ENCODE measurements around the gene ADIPOR2.

The ADIPOR2 gene

DNA sequence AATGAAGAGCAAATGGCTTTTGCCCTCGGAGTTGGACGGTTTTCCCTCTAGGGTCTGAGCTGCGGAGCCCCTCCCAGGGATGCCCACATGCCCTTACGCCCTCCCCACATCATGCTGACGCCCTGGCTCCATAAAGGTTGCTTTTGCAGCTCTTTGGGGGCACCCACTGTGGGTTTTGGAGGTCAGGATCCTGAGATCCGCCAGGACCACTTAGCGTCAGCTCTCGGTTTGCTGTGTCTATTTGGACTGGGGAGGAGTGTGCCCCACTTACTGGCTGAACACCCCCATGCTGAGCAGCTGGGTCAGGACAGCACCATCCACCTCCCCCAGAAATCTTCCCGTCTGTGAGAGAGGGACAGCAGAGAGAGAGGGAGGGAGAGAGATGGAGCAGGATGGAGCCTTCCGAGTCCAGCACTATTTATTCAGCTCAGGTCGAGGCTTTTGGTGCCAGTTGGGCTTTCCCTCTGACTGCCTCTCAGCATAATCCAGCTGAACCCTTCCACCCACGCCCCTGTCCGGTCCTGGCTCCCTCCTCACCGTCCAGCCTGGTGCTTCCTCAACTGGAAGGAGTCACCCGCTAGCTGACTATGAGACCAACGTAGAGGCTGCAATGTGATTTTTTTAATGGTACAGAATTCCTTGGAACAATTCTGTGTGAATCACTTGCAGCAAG lies 110.6 kb downstream of the ADIPOR2 start:
- no peak for DNase-seq

DNA sequence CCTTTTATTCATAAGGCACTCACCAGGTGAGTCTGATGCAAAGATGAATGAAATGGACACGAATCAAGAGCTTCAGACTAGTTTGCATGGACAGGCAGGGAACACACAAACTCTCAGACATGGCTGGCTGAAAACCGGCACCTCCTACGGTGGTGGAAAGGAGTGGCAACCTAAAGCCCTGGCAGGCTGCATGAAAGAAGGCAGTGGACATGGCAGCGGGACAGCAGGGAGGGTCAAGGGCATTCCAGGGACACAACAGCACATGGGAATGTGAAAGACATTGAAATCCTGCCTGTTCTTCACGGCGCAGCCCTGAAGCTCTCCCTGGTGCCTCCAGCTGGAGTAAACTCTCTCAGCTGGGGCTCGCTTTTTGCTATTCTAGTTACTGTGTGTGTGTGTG lies 112.9 kb downstream of the ADIPOR2 start:
- DNase-seq: no peak

DNA sequence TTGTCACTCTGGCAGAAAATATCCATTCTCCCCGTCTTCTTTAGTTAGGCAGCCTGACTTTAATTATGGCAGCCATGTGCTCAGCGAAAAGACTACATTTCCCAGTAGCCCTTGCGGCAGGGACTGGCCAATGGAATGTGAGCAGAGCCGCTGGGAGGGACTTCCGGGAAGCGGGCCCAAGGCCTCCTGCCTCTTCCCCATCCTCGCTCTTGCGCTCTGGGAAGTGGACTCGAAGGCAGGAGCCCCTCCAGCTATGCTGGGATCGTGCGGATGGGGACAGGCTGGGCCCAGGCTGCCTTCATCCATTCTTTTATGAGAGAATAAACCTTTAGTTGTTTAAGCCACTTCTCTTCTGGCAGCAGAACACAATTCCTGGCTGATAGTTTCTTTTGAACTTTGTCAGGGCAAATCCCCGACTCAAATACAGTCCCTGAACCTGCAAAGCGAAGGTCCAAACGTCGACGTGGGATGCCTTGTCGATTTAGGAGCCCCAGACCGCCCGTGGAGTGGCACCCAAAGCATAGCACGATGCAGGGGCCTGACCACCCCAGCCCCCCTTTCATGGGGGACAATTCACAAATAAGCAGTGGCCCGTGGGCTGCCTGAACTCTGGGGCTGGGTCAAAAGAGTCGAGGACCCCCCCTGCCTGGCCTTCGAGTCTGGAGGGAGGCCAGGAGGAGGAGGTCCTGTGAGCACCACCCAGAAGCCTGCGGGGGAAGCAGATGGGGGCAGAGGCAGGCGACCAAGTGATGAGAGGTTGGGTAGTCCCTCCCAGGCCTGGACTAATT lies 113.9 kb downstream of the ADIPOR2 start:
- DNase-seq: peak; percentile 71

DNA sequence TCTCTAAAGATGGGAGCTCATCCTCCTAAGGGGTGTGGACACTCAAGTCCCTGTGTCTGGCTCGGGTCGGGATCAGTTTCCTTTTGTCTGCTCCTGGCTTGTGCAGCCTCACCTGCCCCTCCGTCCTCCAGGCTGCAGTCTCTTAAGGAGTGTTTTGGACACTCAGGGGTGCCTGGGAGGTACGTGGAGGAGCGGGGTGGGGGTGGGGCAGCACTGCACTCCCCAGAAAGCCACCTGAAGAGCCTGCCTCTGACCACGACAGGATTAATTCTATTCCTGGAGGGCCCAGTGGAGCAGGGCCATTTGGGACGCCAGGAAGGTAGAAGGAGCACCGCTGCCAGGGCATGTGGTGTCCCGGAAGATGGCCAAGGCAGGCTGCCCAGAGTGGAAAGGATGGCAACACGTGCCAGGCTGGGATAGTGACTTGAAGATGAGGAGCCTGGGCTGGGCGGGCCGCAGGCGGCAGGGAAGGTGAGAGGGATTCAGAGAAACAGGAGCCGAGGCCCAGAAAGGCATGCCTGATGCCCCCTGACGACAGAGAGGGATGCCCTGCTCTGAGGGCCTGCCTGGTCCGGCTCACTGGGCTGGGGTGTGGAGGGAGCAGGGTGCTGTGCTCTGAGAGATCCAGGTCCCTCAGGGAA lies 114.7 kb downstream of the ADIPOR2 start:
- no peak for DNase-seq

DNA sequence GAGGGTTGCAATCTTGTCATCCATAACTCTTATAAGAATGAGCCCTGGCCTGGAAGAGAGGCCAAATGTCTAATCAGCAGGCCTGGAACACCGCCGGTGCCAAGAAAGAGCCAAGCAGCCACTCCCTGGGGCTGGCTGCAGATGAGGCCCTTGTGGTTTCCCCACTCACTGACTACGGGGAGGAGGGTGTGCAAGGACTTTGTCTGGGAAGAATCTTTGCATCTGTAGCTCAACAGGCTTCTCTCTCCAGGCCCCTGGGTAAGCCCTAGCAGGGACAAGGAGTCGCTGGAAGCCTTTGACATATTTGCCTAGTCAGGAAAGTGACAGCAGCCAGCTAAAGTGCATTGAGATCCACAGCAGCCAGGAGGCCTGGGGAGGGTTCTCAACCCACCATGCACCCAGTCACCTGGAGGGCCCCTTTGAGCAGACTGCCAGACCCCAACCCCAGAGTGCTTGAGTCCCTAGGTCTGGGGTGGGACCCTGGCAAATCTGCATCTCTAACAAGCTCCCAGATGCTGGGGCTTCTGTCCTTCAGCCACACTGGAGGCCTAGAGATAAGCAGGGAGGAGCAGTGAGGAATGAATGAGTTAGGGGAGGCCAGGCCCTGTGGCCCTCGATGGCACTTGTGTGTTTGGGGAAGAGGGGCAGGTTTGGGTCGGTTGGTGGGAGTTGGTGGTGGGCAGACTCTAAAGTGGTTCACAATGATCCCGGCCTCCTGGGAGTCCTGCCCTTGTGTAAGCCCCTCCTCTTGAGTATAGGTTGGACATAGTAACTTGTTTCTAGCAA lies 115.6 kb downstream of the ADIPOR2 start:
- no peak for DNase-seq

DNA sequence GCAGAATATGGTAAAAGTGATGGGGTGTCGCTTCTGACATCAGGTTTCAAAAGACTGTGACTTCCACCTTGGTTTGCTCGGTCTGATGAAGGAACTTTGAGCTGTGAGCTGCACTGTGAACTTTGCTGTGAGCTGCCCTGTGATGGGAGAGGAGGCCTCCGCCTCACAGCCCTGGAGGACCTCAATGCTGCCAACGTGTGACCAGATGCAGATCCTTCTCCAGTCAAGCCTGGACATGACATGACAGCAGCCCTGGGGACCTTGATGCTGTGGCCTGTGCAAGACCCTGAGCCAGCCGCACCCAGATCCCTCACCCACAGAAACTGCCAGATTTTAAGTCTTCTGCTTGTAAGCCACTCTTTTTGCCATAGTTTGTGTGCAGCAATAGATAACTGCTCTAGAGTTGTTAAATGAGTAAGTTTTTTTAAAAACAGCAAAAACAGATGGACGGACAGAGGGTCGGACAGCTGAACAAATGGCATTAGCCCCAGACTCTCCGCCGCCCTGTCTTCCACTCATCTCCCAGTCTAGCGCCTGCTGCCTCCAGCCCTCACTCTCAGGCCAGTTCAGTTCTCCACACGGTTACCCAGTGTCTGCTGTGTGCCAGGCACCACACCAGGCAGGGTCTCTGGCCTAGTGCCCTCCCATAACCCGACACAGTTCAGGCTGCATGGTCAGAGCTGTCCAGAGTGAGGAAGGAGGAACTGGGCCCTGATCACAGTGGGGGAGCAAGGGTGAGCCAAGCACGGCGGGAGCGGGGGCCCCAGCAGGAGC lies 116.4 kb downstream of the ADIPOR2 start:
- DNase-seq: no peak

DNA sequence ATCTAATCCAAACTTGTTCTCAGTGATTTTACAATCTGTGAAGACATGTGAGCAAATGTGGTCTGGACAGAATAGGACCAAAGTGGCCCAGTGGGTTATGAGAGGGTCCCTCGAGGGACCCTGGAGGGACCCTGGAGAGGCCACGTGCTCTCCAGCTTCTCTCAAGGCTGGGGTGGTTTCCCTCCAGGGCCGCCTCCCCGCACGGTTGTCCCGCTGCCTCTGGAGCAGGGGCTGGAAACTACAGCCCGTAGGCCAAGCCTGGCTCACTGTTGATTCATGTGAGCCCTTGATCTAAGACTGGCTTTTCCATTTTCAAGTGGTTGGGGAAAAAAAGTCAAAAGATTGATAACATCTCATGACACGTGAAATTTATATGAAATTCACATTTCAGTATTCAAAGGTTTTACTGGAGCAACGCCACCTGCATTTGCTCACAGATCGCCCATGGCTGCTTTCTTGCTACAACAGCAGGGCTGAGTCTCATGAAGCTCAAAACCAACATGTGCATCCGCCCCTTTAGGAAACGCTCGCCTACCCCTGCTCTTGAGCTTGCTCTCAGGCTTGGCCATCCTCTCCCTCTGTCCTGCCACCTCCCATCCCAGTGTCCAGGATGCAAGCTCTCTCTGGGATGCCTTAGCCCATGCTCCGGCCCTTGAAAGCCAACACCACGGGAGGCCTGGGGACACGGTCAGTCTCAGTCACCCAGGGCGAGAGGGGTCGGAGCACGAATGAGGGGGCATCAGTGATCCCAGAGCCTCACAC lies 117.3 kb downstream of the ADIPOR2 start:
- no peak for DNase-seq

DNA sequence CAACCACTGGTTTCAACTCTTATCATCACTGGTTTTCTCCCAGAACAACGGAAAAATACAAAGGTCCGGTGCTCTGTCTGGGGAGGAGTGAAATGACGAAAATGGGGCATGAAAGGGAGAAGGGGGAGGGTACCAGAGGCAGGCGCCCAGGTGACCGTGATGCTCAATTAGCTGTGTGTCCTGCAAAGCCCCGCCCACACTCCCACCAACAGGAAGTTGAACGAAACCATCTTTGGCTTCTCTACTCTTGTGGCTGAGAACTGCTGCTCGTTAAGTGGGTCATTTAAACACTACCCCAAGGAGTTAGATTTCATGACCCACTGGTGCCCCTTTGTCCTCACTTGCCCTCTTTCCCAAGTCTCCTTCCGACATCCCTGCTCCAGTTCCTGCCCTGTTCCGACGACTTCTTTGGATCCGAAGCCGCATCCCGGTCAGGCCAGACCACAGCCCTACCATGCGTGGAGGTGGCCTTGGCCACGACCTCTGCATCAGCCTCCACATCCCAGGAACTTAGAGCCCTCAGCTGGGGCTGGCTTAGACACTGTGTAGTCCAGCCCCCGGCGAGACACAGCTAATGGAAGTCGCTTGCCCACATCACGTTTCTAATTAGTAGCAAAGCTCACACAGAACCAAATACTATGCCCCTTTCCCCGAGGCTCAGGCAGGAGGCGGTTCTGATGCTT lies 118.1 kb downstream of the ADIPOR2 start:
- no peak for DNase-seq

DNA sequence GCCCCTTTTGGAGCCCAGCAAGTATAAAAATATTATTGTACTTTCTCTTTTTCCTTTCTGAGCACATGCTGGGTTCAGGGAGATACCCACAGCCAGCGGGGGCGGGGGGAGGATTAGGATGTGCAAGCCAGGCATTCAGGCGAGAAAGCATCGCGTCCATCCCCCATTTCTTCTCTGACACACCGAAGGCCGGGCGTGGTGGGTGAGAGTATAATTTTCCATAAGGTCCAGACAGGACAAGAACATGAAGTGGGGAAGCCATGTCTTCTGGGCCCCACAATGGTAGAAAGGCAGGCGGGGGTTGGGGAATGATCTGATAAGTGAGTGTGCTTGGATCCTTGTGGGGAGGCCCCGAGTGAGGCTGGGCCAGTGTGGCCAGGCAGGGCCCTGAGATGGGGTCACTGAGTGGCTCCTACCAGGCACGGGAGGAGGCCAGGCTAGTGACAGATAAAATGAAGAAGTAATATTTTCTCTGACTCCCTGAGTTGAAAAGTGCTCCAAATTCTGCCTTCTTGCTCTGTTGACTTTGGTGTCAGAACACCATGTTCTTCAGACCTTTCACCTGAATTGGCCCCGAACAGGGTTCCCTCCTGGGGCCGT lies 118.8 kb downstream of the ADIPOR2 start:
- no peak for DNase-seq

DNA sequence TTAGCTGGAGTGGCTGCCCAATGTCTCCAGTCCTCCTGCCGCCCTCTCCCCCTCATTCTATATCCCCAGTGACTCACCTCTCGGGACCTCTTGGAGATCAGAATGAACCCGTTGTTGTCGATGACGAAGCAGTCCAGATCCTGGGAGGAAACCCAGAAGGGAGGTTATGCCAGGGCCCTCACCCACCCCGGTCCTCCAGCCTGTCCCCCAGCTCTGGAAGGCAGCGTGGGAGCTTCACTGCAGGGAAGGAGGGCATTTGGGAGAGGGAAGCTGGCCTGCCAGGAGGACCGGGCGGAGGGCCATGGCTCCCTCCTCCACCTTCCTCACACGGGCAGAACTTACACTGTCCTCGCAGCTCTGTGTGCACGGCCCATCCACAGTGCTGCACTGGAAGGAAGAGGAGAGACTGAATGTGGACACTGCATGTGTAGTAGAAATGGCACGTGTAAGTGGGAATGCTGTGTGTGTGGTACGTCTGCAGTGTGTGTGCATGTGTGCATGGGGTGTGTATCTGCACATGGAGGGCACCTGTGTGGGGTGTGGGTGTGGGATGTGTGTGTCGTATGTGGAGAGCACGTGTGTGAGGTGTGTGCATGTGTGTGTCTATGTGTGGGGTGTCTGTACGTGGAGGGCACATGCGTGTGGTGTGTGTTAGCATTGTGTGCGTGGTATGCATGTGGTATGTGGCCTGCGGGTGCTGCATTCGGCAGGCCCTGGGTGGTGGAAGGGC lies 119.5 kb downstream of the ADIPOR2 start:
- DNase-seq: no peak

DNA sequence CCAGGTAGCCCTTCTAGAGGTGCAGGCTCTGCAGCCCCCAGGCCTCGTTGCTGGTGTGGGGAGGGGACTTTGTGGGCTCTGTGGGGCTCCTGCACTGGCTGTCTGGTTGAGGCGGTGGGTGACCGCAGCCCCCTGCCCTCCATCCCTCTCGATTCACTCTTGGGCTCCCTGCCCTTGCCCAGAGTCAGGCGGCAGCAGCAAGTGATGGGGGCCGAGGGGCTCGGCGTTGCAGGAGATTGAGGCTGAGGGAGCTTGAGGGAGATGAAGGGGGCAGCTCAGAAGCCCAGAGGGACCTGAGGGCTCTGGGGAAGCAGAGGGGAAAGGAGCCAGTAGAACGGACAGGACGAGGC lies 120.0 kb downstream of the ADIPOR2 start:
- DNase-seq: no peak

DNA sequence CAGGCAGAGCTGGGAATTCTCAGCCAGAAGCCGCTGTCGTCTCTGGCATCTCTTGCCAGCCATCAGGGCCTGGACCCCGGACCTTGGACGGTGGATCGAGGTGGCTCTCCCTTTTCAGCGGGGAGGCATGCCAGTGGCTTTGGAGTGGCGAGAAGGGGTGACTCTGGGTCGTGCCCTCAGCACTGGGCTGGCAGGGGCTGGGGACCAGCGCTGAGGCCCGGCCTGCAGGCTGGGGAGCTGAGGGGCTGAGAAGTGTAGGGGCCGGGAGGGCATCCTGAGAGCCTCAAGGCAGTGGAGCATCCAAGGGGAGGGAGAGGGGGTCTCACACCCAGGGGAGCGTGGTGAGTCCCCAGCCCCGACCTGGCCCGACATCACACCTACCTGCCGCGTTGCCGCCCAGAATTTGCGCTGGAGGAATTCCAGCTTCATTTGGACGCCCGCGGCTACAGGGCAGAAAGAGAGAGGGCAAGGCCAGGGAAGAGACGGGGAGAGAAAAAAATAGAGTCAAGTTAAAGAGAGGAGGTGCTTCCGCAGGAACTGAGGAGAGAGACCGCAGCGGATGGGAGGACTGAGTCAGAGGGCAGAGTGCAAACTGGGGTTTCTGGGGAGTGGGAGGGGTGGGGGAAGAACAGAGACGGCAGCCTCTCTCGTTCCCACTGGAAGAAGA lies 120.5 kb downstream of the ADIPOR2 start:
- peak; percentile 85 for DNase-seq

DNA sequence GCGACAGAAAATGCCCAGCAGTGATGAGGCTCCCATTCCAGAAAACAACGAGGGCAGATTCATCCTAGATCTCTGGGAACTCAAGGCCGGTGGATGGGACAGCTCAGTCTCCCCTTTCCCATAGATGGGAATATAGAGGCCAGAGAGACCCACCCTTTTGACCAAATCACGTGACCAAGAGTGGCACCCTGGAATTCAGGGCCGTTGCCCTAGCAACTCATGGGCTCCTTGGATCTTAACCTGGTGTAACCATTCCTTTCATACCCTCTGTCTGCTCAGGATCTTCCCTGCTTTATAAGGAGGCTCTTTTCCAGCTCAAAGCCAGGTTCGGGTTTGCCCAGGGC lies 121.0 kb downstream of the ADIPOR2 start:
- no peak for DNase-seq

DNA sequence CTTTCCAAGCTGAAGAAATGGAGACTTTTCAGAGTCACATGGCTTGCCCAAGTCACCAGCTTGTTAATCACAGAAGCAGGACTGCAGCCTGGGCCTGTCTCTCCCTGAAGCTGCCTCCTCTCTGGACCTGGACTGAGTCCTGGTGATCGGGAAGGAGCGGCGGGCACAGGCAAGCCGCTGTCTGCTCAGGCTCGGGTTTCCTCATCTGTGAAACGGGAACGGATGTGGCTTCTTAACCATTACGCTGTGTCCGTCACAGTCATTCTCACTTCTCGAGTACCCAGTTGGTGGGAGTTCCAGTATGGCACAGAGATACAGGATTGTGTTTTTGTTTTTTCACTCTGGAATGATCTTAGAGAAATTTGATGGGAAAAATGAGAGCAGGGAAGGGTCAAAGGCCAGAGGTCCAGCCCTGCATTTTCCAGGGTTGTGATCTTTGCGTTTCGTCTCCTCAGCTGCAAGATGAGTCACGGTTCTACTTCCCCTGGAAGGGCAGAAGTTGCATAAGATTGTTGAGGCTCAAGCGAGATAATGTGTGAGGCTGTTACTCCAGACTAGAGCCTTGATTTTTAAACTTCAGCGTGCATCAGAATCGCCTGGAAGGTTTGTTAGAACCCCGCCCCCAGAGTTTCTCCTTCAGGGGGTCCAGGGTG lies 121.9 kb downstream of the ADIPOR2 start:
- DNase-seq: peak; percentile 82

DNA sequence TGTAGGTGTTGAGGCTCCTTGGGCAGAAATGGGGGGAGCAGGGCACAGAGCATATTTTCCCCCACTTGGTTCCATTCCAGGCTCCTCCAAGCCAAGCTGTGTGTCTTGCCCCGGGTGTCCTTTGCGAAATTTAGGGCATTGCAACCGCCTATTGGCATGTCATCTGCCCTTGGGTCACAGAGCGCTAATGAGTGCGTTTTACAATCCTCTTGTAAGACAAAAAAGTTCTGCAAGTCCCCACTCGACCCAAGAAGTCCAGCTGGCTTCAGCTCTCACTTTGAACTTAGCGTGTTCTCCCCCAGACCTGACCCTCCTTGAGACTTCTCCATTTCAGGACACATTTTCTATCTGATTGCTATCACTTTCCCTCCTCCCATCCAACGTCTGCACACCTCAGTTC lies 123.4 kb downstream of the ADIPOR2 start:
- no peak for DNase-seq

DNA sequence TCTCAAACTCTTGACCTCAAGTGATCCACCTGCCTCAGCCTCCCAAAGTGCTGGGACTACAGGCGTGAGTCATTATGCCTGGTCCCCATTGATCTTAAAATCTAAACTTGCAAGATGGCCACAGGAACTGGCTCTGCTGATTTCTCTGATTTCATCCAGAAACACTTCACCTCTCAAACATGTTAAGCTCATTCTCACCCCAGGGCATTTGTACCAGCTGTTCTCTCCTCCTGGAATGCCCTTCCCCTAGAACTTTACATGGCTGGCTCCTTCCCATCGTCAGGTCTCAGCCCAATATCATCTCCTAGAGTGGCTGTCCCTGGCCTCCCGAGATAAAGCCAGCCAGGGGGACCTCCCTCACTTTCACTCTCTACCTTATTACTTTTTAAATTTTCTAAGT lies 124.2 kb downstream of the ADIPOR2 start:
- no peak for DNase-seq

DNA sequence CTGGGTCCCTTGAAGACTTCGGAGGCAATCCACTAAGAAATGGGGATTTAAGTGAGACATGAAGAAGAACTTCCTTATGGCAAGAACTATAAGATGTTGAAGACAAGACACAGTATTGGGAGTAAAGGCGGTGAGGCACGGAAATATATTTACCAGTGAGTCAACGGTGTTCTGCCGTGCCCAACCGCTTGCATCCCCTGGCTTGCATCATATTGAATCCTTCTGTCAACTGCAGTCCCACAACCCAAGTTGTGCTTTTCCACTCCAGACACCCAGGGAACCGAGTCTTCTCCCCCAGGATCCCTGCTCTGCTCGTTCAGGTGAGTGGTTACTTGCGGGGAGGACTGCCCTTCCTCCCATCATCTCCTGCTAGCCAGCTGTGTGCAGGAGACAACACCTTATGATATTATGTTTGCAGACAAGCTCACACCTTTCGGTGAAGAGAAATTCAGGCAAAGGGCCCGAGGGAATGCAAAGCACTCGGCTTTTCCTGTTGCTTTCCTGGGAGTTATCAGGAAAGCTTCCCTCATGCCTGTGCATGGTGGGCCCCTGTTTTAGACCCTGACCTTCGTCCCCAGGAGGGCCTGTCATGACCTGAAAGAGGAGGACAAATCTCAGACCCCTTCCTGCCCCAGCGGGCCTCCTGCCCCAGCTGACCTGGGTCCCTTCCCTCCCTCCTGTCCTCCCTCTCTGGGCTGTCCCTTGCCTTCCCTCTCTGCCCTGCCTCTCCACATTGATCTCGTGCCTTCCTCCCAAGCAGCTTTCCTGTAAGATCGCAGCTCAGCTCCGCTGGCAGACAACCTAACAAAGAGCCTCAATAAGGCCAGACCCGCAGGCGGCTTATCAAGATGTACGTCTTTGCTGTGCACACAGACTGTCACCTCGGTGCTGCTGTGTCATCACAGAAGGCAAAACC lies 125.2 kb downstream of the ADIPOR2 start:
- DNase-seq: no peak

Data from GDM1 (cell line).